Endodermal cell (in vitro differentiated cells): ENCODE results near the gene APEH. TPM values are rescaled to one million over a fixed set of nuclear protein-coding genes. Genes with fewer than 3 reads are reported as not detected.

ENCODE experiments used
- DNase-seq: peaks from one replicate; pipeline ENCODE4 v3.0.0-alpha.2; 2017
- H3K27ac ChIP-seq: 2 replicates; pipeline ENCODE4 v1.5.1; 2013; ENCODE audit warnings: mild to moderate bottlenecking, low read depth, low read length, moderate library complexity
- H3K27me3 ChIP-seq: 2 replicates; pipeline ENCODE4 v1.6.1; 2013; ENCODE audit warnings: mild to moderate bottlenecking, low read length, moderate library complexity; ENCODE audit not compliant: insufficient read depth, control insufficient read depth, poor library complexity, severe bottlenecking
- H3K36me3 ChIP-seq: 2 replicates; pipeline ENCODE4 v1.7.0; 2013; ENCODE audit warnings: mild to moderate bottlenecking, low read length, moderate library complexity; ENCODE audit not compliant: control insufficient read depth, insufficient read depth
- H3K4me1 ChIP-seq: one replicate; pipeline ENCODE4 v1.7.0; 2013; ENCODE audit warnings: low read length; ENCODE audit not compliant: control insufficient read depth, insufficient read depth
- H3K4me3 ChIP-seq: 2 replicates; pipeline ENCODE4 v1.5.1; 2013; ENCODE audit warnings: mild to moderate bottlenecking, low read length, moderate library complexity
- H3K9ac ChIP-seq: 2 replicates; pipeline ENCODE4 v1.6.1; 2013; ENCODE audit warnings: mild to moderate bottlenecking, low read length, moderate library complexity; ENCODE audit not compliant: poor library complexity, severe bottlenecking; ENCODE audit errors: extremely low read depth
- H3K9me3 ChIP-seq: 2 replicates; pipeline ENCODE4 v1.6.1; 2013; ENCODE audit warnings: mild to moderate bottlenecking, low read length, moderate library complexity; ENCODE audit not compliant: control insufficient read depth
- H3K27ac Mint-ChIP-seq: 2 replicates; pipeline ENCODE4 v1.8.0; 2020; ENCODE audit warnings: mixed read lengths
- H3K27me3 Mint-ChIP-seq: 2 replicates; pipeline ENCODE4 v1.8.0; 2021; ENCODE audit warnings: mild to moderate bottlenecking, mixed read lengths; ENCODE audit not compliant: insufficient read depth
- H3K36me3 Mint-ChIP-seq: 2 replicates; pipeline ENCODE4 v1.8.0; 2020; ENCODE audit warnings: low read depth, mixed read lengths
- H3K4me1 Mint-ChIP-seq: 2 replicates; pipeline ENCODE4 v1.8.0; 2020; ENCODE audit warnings: mixed read lengths
- H3K4me3 Mint-ChIP-seq: 2 replicates; pipeline ENCODE4 v1.8.0; 2020; ENCODE audit warnings: mild to moderate bottlenecking, moderate library complexity, mixed read lengths
- H3K9me3 Mint-ChIP-seq: 2 replicates; pipeline ENCODE4 v1.8.0; 2020; ENCODE audit warnings: mild to moderate bottlenecking, mixed read lengths
- WGBS, 2 experiments: methylation state at CpG; one replicate each; pipeline versions ENCODE4 v1.1.5 to v1.1.7; 2013; ENCODE audit warnings: missing lambda C conversion rate in 2 of 2, mixed read lengths in 1 of 2; ENCODE audit not compliant: insufficient coverage in 1 of 2, insufficient read length in 1 of 2; 5-methylcytosine and 5-hydroxymethylcytosine counted together
- total RNA-seq, 2 donors: library from RNA; stranded (reverse); fragmentation: NEBNext Ultra II Directional in 1 of 2; extraction: Animal tissue kit (Norgen Biotek cat#: 25700) in 1 of 2; gene quantifications; 2 replicates in 1 of 2; 3 replicates in 1 of 2; pipeline ENCODE4 v1.2.1, GENCODE V29; 2021
- TF ChIP-seq, protein P1 (sequence below): fragments of 200-600 bp; sonication (generic); conservative IDR thresholded peaks from 2 replicates; pipeline ENCODE4 v1.5.0; 2021; ENCODE audit warnings: antibody characterized with exemption, mild to moderate bottlenecking

APEH gene
- total RNA-seq, 2 donors from 2014 or later, result 188 to 216 TPM

DNA sequence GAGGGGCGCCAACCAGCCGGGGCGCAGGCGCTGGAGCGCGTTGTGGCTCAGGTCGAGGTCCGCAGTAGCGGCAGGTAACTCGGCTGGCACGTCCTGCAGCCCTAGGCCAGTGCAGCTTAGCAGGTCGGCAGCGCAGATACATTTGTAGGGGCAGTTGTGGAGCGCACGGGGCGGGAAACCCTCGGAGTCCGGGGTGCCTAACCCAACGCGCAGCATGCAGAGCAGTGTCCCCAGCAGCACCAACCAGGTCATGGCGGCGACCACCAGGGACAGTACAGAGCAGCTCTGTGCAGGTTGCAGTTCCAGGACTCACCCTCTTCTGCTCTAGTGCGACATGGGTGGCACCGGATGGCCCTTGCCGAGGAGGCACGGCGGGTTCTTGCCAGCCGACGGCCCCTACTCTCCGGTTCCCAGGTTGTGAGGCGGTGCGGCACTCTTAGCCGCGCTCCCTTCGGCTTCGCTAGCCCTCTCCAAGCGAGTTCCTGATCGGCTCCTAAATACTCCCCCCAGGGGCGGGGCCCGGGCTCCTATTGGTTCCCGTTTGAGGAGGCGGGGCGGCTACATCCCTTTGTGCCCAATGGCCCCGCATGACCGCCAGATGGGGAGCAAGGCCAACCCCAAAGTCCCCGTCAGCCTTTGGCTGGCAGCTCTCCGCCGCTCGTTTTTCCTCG lies 45.2 kb downstream of the APEH start, which contains the start of gene AMIGO3:
Gene AMIGO3, minus strand, starts transcription at position 471 of the 671 bp plus-strand sequence. Its CDS starts 219 bp downstream, at position 252.
- Mint-ChIP-seq H3K9me3 (no peaks in the 10 kb centered on the region), H3K27ac (peak within 1 kb of the TSS; percentile 92), H3K36me3 (peaks cover 31% of the 10 kb centered on the region), H3K4me3 (peak within 1 kb of the TSS; percentile 69), H3K4me1 (peaks cover 10% of the 10 kb centered on the region), H3K27me3 (peaks cover 4% of the 10 kb centered on the region)
- Histone ChIP-seq H3K27me3 (no peaks in the 10 kb centered on the region), H3K4me3 (peak within 1 kb of the TSS; percentile 78), H3K27ac (peak within 1 kb of the TSS; percentile 61), H3K9ac (peak within 1 kb of the TSS; percentile 34), H3K9me3 (no peaks in the 10 kb centered on the region), H3K36me3 (peaks cover 25% of the 10 kb centered on the region), H3K4me1 (peaks cover 7% of the 10 kb centered on the region)
- peak; percentile 98 for DNase-seq
- TF ChIP-seq, protein P1, sequence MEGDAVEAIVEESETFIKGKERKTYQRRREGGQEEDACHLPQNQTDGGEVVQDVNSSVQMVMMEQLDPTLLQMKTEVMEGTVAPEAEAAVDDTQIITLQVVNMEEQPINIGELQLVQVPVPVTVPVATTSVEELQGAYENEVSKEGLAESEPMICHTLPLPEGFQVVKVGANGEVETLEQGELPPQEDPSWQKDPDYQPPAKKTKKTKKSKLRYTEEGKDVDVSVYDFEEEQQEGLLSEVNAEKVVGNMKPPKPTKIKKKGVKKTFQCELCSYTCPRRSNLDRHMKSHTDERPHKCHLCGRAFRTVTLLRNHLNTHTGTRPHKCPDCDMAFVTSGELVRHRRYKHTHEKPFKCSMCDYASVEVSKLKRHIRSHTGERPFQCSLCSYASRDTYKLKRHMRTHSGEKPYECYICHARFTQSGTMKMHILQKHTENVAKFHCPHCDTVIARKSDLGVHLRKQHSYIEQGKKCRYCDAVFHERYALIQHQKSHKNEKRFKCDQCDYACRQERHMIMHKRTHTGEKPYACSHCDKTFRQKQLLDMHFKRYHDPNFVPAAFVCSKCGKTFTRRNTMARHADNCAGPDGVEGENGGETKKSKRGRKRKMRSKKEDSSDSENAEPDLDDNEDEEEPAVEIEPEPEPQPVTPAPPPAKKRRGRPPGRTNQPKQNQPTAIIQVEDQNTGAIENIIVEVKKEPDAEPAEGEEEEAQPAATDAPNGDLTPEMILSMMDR, result peak; percentile 81
- WGBS, 2 experiments, result 7 to 9% methylated on average over 32 to 50 of the region's 50 CpGs

DNA sequence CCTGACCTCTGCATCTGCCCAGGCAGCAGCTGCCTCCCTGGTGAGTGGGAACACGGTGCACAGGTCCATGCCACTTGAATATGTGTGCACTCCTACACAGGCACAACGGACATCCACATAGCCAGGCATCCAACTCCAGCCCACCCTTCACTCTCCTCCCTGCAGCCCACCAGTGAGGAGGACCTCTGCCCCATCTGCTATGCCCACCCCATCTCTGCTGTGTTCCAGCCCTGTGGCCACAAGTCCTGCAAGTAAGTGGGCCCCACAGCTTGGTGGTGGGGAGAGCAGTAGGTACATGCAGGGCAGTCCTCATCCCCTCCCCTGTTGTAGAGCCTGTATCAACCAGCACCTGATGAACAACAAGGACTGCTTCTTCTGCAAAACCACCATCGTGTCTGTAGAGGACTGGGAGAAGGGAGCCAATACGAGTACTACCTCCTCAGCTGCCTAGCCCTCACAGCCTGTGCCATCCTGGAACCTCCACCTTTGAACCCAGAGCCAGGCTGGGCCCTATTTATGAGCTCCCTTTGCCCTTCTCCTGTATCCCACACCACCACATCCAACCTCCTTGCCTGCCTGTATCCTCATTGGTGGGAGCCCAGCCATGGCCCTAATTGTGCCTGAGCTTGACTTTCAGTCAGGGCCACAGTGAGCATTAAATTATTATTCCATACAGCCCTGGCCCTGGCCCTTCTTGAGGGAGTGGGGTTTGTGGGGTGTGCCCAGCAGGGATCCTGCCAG lies 46.9 kb downstream of the APEH start:
- no peak overlapping the region for H3K4me3 ChIP-seq
- Mint-ChIP-seq H3K36me3 (peaks cover 27% of the 10 kb centered on the region), H3K4me3 (no peak overlapping the region), H3K9me3 (no peaks in the 10 kb centered on the region), H3K27ac (peak overlapping the region; percentile 39), H3K4me1 (peaks cover 13% of the 10 kb centered on the region), H3K27me3 (peaks cover 4% of the 10 kb centered on the region)
- 94 to 100% methylated on average over 1 to 4 of the region's 4 CpGs for WGBS, 2 experiments
- DNase-seq, result peak; percentile 42
- no peak overlapping the region for H3K9ac ChIP-seq
- peaks cover 36% of the 10 kb centered on the region for H3K36me3 ChIP-seq
- H3K27ac ChIP-seq, result no peak overlapping the region
- H3K9me3 ChIP-seq, result no peaks in the 10 kb centered on the region
- no peaks in the 10 kb centered on the region for H3K27me3 ChIP-seq
- TF ChIP-seq, protein P1, result no peak
- H3K4me1 ChIP-seq, result peaks cover 7% of the 10 kb centered on the region

DNA sequence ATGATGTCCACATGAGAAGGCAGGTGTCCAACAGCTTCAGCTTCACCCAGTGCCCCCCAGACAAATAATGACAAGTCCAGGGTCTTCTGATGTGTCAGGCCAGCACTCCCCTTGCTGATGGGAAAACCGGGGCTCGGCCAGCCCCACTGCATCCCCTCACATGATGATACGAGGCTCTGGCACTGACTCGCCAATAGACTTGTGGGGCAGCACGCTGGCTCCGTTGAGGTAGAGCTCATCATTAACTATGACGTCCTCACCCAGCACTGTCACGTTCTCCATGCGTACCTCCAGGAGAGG lies 47.4 kb downstream of the APEH start:
- no peak overlapping the region for H3K27ac Mint-ChIP-seq
- peaks cover 4% of the 10 kb centered on the region for H3K27me3 Mint-ChIP-seq
- no peak overlapping the region for H3K4me3 Mint-ChIP-seq

More for the DNA sequence above, 47.4 kb downstream of the APEH start:
- TF ChIP-seq, protein P1, result no peak
- Mint-ChIP-seq H3K36me3 (peaks cover 23% of the 10 kb centered on the region), H3K9me3 (no peaks in the 10 kb centered on the region), H3K4me1 (peaks cover 13% of the 10 kb centered on the region)
- no peak overlapping the region for H3K27ac ChIP-seq
- H3K9me3 ChIP-seq, result no peaks in the 10 kb centered on the region
- H3K9ac ChIP-seq, result no peak overlapping the region
- no peaks in the 10 kb centered on the region for H3K27me3 ChIP-seq
- 92 to 93% methylated on average over 9 of the region's 9 CpGs for WGBS, 2 experiments
- DNase-seq, result no peak
- H3K4me3 ChIP-seq, result no peak overlapping the region
- H3K4me1 ChIP-seq, result peaks cover 7% of the 10 kb centered on the region
- peaks cover 37% of the 10 kb centered on the region for H3K36me3 ChIP-seq
